ENCODE data around the gene LRRIQ1.

DNA sequence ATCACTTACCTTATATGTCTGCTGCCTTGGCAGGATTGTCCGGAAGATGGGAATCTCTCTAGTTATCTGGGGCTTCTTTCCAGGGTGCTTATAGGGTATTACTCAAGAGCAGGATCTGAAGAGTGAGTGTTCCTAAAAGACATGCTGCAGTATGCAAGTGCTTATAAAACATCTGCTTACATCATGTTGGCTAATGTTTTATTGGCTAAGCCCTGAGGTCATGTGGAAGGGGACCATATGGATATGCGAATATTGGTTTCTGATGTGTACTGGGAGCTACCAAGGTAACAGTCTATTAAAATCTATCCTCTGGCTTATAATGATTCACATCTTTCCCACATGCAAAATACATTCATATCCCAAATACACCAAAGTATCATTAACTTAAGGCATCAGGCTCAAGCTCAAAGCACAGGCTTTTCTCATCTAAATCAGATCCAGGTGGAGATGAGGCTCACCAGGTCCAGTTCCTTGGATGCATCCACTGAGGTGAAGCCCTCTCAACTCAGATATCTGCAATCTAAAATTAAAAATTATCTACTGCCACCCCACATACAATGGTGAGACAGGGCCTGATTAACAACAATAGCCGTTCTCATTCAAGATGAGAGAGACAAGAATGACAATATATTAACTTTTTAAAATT, 29.8 kb downstream of the LRRIQ1 start:
- TF ChIP-seq, protein P1, sequence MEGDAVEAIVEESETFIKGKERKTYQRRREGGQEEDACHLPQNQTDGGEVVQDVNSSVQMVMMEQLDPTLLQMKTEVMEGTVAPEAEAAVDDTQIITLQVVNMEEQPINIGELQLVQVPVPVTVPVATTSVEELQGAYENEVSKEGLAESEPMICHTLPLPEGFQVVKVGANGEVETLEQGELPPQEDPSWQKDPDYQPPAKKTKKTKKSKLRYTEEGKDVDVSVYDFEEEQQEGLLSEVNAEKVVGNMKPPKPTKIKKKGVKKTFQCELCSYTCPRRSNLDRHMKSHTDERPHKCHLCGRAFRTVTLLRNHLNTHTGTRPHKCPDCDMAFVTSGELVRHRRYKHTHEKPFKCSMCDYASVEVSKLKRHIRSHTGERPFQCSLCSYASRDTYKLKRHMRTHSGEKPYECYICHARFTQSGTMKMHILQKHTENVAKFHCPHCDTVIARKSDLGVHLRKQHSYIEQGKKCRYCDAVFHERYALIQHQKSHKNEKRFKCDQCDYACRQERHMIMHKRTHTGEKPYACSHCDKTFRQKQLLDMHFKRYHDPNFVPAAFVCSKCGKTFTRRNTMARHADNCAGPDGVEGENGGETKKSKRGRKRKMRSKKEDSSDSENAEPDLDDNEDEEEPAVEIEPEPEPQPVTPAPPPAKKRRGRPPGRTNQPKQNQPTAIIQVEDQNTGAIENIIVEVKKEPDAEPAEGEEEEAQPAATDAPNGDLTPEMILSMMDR (conservative IDR thresholded peaks at IDR 0.05; ENCODE audit: low read depth, low read length), result no peak
- no peak for TF ChIP-seq CHD1 (IDR thresholded peaks at IDR 0.05; ENCODE audit: low read depth, low read length)
- TF ChIP-seq SMC3 (IDR thresholded peaks at IDR 0.05; ENCODE audit: low read depth, low read length), result no peak
- TF ChIP-seq FOS (IDR thresholded peaks at IDR 0.05; ENCODE audit: low read depth, low read length), result no peak
